Mucosa of gallbladder (tissue), 1 donor: ENCODE results near the gene ARHGEF7. TPM values are rescaled to one million over a fixed set of nuclear protein-coding genes. Genes with fewer than 3 reads are reported as not detected.
"Not testable (repeated sequence)": the region's sequence is repeated elsewhere in the genome, so short reads cannot be mapped to it uniquely, and the experiment has no call there.

Source experiments
- DNase-seq: peaks from one replicate; pipeline ENCODE4 v3.0.0-alpha.2; 2020; ENCODE audit warnings: low spot score
- total RNA-seq: library from RNA; stranded (reverse); gene quantifications from one replicate; pipeline ENCODE4 v1.2.1, GENCODE V29; 2021
- donor health status: DM: no; HTN: no; CAD: no.

ARHGEF7 gene
- total RNA-seq, 1 donor from 2014 or later: 70.7 TPM

GRCh38 chr13:111168107-111168506 lies 53.0 kb downstream of the ARHGEF7 start:
- no peak for DNase-seq

GRCh38 chr13:111171112-111171511 lies 56.0 kb downstream of the ARHGEF7 start:
- DNase-seq: no peak

GRCh38 chr13:111171629-111172028 lies 56.5 kb downstream of the ARHGEF7 start:
- no peak for DNase-seq

GRCh38 chr13:111174377-111175114 lies 59.4 kb downstream of the ARHGEF7 start:
- no peak for DNase-seq

- DNase-seq: no peak
These were observed 60.3 kb downstream of the ARHGEF7 start for GRCh38 chr13:111175372-111175771.

GRCh38 chr13:111175935-111176334 lies 60.8 kb downstream of the ARHGEF7 start:
- DNase-seq: no peak

DNA sequence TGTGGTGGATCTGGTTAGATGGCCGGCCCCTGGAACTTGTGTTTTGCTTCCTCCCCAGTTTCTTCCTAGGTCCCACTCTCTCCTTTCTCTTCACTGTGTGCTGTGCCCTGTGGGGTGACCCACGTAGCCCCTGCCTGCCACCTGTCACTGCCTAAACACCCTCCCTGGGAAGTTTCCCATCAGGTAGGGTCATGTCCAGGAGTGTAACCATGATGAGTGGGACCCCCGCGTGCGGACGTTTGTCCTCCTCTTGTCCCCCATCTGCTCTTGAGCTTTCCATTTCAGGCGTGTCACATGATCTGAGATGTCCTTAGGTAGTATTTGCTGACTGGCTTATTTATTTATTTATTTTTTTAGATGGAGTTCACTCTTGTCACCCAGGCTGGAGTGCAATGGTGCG lies 61.3 kb downstream of the ARHGEF7 start:
- no peak for DNase-seq

DNA sequence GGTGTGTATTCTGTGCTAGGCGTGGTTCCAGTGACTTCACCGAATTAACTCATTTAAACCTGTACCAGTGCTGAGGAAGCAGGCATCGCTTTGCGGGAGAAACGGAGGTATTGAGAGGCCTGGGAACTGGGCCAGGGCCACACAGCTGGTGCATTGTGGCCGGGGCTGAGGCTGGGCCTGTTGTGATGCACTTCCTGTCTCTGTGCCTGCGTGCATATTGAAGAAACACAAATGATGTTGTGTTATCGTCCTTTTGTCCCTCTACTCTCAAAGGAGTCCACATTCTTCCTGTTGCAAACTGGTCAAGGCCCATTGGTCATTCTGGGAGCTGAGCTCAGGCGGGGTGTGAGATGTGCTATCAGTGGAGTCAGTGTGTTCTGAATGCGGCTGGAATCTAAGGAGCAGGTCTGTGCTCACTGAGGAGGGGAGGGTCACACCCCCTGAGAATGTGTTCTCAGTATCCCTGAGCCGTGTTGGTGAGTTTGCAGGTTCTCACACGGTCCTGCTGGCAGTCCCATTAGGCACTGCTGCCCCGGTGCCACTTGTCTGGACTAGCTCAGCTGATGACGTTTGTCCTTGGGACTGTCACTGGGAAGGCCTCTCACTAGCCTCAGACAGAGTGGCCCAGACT lies 62.1 kb downstream of the ARHGEF7 start:
- DNase-seq: peak; percentile 53

GRCh38 chr13:111177921-111178320 lies 62.8 kb downstream of the ARHGEF7 start:
- no peak for DNase-seq

GRCh38 chr13:111178402-111178801 lies 63.3 kb downstream of the ARHGEF7 start:
- no peak for DNase-seq

- DNase-seq: no peak
These were observed 65.0 kb downstream of the ARHGEF7 start for GRCh38 chr13:111179908-111180760.

DNA sequence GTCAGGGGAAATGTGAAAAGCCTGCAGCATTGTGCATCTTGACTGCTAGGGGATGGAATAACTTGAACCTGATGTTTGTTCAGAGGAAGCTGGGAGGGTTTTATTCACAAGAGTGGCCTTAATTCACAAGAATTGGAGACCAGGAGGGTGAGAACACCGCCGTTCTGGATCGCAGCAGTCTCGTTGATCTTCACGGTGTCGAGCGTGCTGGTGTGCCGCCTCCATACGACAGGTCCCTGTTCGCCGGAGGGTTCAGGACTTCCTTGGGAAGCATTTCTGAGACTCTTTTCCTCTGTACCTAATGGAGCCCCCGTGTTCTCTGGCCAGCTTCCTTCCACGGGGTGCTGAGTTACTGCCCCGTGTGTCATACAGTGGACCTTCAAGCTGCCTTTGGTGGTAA lies 66.9 kb downstream of the ARHGEF7 start:
- no peak for DNase-seq

GRCh38 chr13:111183087-111183645 lies 68.1 kb downstream of the ARHGEF7 start:
- no peak for DNase-seq

- no peak for DNase-seq
These were observed 68.8 kb downstream of the ARHGEF7 start for GRCh38 chr13:111183959-111184358.

DNA sequence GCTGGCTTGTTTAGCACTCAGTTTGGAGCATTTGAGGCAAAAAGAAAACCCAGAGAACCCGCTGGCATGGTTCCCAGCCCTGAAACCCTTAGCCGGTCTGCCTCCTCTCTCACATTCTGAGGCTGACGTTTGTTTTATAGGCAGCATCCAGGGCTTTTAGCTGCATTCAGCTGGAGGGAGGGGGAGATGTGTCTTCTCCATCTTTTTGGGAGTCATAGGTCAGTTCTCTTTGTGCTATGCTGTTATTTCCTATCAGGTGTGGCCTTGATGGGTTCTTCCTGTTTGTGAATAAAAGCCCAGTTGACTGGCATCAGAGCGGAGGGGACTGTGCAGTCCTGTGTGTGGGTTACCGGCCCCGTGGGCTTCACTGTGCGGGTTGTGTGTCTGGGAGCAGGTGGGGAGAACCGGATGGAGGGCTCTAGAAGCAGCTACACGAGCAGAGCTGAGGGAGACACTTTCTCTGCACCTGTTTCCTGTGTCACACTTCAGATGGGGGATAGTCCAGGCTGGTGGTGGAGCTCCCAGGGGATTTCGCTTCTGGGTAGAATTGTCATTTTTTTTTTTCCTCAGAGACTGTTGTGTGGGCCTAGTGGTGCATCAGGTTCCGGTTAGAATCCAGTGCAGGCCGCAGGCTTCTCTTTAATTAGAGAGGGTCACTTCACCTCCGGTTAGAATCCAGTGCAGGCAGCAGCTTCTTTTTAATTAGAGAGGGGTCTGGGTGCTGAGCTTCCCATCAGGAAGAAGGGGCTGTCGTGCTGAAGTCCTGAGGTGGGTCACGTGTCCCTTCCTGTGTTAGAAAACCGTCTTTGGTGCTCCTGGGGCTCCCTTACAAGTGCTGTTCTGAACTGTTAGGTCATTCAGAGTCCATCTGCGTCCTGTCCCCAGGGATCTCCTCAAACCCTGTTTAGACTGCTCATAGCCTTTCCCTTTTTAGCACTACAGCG lies 69.6 kb downstream of the ARHGEF7 start:
- no peak for DNase-seq

- DNase-seq: no peak
These were observed 71.3 kb downstream of the ARHGEF7 start for GRCh38 chr13:111186305-111186935.

DNA sequence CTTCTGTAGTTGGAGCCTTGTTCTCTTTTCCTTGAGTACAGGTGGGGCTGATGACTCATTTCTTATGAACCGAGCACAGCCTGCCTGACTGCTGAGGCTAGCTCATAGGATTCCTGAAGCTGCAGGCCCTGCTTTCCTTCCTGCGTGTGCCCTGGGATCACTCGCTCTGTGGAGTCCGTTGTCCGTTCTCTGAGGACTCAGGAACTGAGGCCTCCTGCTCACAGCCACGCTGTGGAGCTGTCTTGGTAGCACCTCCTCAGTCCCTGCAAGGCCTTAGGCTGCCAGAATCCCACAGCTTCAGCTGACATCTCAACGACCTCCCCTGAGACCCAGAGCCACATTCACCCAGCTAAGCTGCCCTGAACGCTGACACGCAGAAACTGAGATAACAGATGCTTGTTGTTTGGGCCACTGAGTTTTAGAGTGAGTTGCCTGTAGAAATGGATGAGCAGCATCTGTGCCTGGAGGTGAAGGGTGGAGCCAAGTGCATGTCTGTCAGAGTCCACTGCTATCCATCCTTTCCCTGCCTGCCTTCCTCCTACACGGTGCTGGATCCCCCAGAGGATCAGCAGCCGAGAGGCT lies 72.9 kb downstream of the ARHGEF7 start:
- DNase-seq: no peak

- DNase-seq: not testable (repeated sequence)
These were observed 74.0 kb downstream of the ARHGEF7 start for GRCh38 chr13:111189064-111189505.

GRCh38 chr13:111189516-111189915 lies 74.4 kb downstream of the ARHGEF7 start:
- DNase-seq: not testable (repeated sequence)

GRCh38 chr13:111193223-111193622 lies 78.1 kb downstream of the ARHGEF7 start:
- DNase-seq: not testable (repeated sequence)
